Stimulated activated CD8-positive, alpha-beta memory T cell treated with anti-CD3 and anti-CD28 coated beads, Interleukin-12 subunit alpha, Interleukin-12 subunit beta, amount 100 ng/mL, for 4 hours (primary cell): ENCODE results near the gene LINS1.

Experiments
- DNase-seq: peaks from one replicate; pipeline ENCODE4 v3.0.0-alpha.2; 2020; ENCODE audit warnings: low read depth

LINS1 gene

GRCh38 chr15:100602064-100602822 is at the start of gene LINS1, which contains the start of gene ASB7:
TSS of gene LINS1 (minus strand) at chr15:100602184. CDS start at chr15:100580842, 21,342 bp downstream.
TSS of gene ASB7 (plus strand) at chr15:100602589. CDS start at chr15:100612217, 9,628 bp downstream.
- DNase-seq = peak; percentile 99

- DNase-seq = no peak
Measured at GRCh38 chr15:100651253-100651652, 49.3 kb upstream of the LINS1 start.

GRCh38 chr15:100650685-100651084 is 48.7 kb upstream of the LINS1 start:
- DNase-seq = no peak

GRCh38 chr15:100648951-100649350 is 47.0 kb upstream of the LINS1 start:
- no peak for DNase-seq

- DNase-seq = no peak
Measured at GRCh38 chr15:100645671-100646070, 43.7 kb upstream of the LINS1 start.

- no peak for DNase-seq
Measured at GRCh38 chr15:100642950-100643338, 41.0 kb upstream of the LINS1 start.

GRCh38 chr15:100642213-100642949 is 40.4 kb upstream of the LINS1 start:
- no peak for DNase-seq

- no peak for DNase-seq
Measured at GRCh38 chr15:100638177-100638730, 36.3 kb upstream of the LINS1 start.

GRCh38 chr15:100635406-100636071 is 33.6 kb upstream of the LINS1 start:
- no peak for DNase-seq

GRCh38 chr15:100633763-100634075 is 31.7 kb upstream of the LINS1 start:
- no peak for DNase-seq

GRCh38 chr15:100631831-100632230 is 29.8 kb upstream of the LINS1 start:
- no peak for DNase-seq

- no peak for DNase-seq
Measured at GRCh38 chr15:100628746-100629145, 26.8 kb upstream of the LINS1 start.

GRCh38 chr15:100627789-100628395 is 25.9 kb upstream of the LINS1 start:
- DNase-seq = peak; percentile 19

GRCh38 chr15:100623301-100623700 is 21.3 kb upstream of the LINS1 start:
- no peak for DNase-seq

- DNase-seq = no peak
Measured at GRCh38 chr15:100616700-100617099, 14.7 kb upstream of the LINS1 start.

- DNase-seq = no peak
Measured at GRCh38 chr15:100615801-100616200, 13.8 kb upstream of the LINS1 start.

GRCh38 chr15:100614918-100615317 is 12.9 kb upstream of the LINS1 start:
- no peak for DNase-seq

- no peak for DNase-seq
Measured at GRCh38 chr15:100614336-100614735, 12.4 kb upstream of the LINS1 start.

GRCh38 chr15:100613208-100613607 is 11.2 kb upstream of the LINS1 start:
- no peak for DNase-seq

GRCh38 chr15:100612539-100612938 is 10.6 kb upstream of the LINS1 start:
- DNase-seq = no peak

GRCh38 chr15:100602823-100603393 is 924 bp upstream of the LINS1 start:
- no peak for DNase-seq

GRCh38 chr15:100601617-100602063 is 344 bp downstream of the LINS1 start:
- DNase-seq = no peak
